NCI-H460 (cell line): Measurements from ENCODE around the gene PAQR5. TPM values are rescaled to one million over a fixed set of nuclear protein-coding genes. Genes with fewer than 3 reads are reported as not detected.
A peak's percentile ranks its signal among the peaks of the same experiment; 100 is the strongest.
"Not testable (repeated sequence)": the region's sequence is repeated elsewhere in the genome, so short reads cannot be mapped to it uniquely, and the experiment has no call there.

Source experiments
- DNase-seq: peaks from one replicate; pipeline ENCODE4 v3.0.0-alpha.2; 2016; ENCODE audit warnings: low read depth; ENCODE audit errors: extremely low read depth
- polyA plus RNA-seq: library from polyadenylated mRNA; depleted of rRNA; stranded (reverse); fragments of >200 nt; gene quantifications from 2 replicates; pipeline ENCODE4 v1.2.3, GENCODE V29; 2014; cell fraction: nucleus; rRNA removed
- total RNA-seq: library from RNA; depleted of rRNA; stranded (reverse); fragments of >200 nt; shearing (Covaris generic); gene quantifications from 2 replicates; pipeline ENCODE4 v1.2.3, GENCODE V29; 2014; rRNA removed

The PAQR5 gene, protein sequence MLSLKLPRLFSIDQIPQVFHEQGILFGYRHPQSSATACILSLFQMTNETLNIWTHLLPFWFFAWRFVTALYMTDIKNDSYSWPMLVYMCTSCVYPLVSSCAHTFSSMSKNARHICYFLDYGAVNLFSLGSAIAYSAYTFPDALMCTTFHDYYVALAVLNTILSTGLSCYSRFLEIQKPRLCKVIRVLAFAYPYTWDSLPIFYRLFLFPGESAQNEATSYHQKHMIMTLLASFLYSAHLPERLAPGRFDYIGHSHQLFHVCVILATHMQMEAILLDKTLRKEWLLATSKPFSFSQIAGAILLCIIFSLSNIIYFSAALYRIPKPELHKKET
- total RNA-seq = 6.3 and 8.8 TPM in 2 replicates
- 1.1 and 2.4 TPM in 2 replicates for polyA plus RNA-seq

DNA sequence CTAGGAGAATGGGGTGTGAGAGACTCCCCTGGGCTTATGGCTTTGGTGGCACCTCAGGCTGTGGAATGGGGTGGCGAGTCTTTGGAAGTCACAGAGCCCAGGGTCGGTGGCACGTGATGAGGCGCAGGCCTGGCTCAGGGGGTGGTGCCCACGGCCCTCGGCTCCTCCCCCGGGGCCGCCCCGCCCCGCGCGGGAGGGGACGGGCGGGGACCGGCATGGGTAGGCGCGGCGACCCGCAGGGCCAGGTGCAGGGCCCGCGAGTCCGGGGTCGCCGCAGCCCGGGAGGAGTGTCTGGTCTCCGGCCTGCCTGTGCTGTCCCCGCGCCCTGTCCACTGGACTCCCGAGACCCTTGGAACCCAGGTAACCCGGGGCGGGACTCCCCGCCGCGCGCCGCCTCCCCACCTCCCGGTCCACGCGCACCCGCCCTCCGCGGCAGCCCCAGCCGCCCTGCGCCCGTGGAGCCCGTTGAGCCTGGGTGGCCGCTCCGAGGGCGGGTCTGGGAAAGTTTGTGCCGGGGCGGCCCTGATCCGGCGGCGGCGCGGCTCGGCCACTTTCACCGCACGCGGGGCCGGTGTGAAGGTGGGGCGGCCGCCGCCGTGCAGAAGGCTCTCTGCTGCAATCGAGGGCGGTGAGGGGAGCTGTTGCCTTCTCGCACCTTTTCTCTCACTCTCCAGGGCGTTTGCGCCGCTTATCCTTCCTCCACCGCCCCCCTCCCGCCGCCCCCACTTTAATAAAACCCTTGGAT, at the start of gene PAQR5:
Gene PAQR5 (plus strand): TSS at position 216 of the 745 bp plus-strand sequence. CDS start 61,169 bp downstream, outside the sequence.
- DNase-seq = no peak

DNA sequence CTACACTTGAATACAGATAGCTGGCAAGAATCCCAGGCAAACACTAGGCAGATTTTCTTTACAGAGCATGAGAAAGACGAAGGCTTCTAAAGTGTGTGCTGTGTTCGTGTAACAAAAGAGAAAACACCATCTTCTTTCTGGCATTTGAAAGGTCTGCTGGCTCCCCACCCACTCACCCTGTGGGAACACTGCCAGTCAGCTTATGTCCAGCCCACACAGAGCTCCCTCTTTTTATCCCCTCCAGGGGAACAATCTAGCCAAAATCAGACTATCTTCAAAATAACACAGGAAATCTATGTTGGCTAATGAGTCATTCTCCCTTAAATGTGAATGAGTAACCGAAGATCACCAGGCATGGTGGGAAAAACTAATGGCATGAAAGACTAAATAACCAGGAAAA, 45.6 kb upstream of the PAQR5 start:
- DNase-seq = peak; percentile 58

DNA sequence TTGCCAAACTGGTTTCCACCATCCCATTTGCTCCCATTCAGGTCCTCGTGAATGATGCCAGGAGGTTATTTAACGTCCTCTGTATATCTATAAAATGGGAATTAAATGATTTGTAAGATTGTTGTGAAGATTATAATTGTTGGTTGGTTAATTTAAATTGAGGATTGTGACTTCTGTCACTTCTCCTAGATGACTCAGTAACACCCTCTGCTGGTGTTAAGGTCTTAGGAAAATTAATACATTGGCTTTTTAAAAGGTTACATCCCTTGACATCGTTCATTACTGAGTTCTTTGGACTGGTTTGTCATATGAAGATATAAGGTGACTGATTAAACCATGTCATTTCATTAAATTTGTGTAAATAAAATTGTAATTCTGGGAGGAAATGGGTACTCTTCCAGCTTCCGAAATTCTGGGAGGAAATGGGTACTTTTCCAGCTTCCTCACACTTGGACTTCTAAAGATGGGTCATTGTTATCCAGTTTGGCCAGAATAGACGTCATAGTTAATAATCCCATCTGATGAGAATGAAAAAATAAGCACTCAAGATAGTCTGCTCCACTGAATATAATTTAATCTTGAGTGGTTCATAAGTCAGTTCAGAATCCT, 33.3 kb upstream of the PAQR5 start:
- DNase-seq = peak; percentile 46

DNA sequence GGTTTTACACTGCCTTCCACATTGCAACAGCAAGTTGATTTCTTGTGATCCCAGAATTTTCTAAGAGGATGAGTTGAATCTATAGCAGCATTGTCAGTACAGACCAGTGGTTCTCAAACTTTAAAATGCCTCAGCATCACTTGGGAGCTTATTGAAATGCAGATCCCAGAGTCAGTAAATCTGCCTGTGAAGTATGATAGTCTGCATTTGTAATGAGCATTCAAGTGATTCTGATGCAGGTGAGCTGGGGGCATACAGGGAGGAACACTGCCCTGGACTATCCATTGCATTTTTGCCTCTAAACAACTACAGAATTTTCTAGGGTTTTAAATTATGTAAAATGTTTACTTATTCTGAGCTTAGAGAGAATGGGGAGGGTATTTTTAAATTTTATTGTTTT, 27.5 kb upstream of the PAQR5 start:
- no peak for DNase-seq

DNA sequence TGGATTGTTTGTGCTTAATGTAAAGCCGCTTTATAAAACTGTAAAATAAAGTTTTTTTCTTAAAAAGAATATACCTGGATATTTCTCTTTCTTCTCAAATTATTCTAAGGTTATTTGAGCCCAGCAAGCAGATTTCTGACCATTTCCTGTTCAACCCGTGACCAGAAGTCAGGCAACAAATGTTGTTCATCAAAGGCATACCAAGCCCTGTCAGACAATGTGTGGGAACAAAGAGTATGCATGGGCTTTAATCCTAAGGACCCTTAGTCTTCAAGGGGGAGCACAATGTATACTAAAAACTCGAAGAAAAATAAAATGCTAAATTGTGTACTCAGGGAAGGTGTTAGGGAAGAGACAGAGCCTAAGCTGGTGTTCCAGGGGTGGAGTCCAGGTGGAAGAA, 26.6 kb upstream of the PAQR5 start:
- DNase-seq = no peak

DNA sequence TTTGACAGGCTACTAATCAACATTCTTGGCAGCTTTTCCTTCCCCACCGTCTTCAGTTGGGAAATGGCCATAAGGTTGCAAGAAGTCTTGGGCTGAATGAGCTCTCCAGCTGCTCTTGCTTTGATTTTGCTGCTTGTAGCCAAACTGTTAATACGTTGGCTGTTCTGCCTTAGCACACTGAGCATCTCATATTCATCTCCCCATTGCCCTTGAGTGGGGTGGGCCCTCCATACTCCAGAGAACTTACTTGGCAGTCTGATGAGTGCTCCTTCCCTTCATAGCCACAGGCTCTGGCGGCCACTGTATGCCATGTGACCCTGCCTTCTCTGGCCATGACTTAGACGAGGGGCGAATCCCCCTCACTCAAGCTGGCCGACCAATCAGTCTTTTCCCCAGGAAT, 25.8 kb upstream of the PAQR5 start:
- no peak for DNase-seq

DNA sequence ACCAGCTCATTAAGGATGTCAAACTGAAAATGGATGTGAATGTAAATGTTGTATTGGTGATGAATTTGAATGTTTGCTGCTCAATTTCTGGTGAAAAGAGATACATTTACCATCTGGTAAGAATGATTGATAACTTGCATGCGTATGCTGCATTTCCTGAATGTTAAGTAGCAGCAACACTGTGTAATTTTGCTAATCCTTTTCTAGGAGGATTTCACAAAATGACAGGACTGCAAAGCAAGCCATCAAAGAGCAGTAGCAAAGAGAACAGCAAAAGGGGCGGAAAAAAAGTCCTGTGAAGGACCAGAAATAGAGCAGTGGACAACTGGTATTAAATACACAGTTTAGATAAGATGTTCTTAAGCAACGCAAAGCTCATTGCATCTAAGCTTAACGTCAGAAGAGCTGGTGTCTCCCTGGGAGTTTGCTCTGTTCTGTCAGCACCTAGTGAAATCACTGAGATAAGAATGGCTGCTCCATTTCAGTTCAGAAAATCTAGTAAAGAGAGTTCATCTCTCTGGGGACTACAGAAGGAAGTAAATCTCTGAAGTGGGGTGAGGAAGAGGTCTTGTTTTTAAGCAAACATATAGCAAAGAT, 23.5 kb upstream of the PAQR5 start:
- DNase-seq = no peak

DNA sequence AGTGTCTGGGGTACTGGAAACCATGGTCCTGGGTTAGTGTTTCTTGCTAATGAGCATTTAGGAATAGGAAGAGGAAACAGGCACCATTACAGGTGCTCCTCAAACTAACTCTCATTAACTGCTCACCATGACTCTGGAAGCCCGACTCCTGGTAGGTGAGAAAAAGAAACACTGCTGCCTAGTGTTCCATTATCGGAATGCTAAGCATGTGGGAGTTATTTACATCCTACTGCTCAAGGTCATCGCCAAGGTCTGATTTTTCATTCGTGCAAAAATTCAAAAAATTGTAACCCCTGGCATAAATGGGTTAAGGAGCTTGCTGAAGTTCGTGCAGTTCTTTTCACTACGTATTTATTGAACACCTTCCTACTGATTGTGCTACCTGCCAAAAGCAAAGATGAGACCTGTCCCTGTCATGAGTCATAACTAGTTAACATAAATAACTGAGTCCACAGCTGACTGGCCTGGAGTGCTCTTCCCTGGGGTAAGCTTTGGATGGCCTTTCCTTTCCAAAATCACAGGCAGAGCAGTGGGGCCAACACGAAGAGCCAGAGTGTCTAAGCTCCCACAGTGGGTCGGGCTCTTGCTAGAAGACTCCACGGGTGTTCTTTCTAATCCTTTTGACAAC, 22.7 kb upstream of the PAQR5 start:
- DNase-seq = no peak

DNA sequence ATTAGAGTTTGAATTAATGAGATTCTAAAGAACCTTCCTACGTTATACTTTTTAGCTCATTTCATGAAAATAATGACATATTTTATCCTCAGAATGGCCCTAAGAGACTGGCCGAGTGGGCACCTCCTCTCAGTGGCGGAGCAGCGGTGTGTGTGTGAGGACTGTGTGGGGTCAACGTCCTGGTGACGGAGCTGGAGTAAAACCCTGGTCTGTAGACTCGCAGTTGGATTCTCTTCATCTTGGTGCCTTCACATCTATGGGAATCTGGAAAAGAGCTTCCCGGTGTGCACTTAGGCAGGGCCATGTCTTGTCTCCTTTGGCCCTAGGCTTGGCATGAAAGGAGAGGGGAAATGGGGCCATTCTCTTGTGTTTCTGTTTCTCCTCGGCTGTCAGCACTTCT, 21.4 kb upstream of the PAQR5 start:
- DNase-seq = no peak

DNA sequence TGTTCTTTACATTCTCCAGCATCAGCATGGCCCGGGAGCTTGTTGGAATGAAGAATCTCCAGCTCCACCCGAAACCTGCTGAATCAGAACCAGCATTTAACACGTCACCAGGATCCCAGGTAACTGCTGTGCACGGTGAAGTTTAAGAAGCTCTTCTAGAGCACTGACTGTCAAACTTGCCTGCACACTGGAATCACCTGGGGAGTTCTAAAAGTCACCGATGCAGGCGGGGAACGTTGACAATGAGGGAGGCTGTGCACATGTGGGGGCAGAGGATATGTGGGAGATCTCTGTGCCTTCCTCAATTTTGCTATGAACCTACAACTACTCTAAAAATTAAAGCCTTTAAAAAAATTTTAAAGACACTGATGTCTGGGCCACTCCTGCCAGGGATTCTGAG, 19.1 kb upstream of the PAQR5 start:
- no peak for DNase-seq

DNA sequence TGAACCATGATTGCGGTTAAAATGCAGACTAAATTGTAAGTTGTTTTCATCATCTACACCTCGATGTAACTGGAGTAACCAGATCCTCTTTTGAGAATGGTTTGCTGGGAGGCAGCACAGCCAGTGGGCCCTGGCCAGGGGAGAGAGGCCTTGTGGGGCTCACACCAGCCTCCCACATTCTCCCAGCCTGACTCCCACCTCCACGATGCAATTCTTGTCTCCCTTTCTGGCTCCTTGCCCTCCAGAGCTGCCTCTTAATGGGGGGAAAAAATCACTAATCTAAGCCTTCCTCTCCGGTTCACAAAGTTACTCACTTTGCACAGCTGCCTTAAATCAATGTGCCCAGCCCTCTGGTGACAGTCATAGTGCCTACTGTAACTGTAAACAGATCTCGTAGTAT, 17.9 kb upstream of the PAQR5 start:
- no peak for DNase-seq

DNA sequence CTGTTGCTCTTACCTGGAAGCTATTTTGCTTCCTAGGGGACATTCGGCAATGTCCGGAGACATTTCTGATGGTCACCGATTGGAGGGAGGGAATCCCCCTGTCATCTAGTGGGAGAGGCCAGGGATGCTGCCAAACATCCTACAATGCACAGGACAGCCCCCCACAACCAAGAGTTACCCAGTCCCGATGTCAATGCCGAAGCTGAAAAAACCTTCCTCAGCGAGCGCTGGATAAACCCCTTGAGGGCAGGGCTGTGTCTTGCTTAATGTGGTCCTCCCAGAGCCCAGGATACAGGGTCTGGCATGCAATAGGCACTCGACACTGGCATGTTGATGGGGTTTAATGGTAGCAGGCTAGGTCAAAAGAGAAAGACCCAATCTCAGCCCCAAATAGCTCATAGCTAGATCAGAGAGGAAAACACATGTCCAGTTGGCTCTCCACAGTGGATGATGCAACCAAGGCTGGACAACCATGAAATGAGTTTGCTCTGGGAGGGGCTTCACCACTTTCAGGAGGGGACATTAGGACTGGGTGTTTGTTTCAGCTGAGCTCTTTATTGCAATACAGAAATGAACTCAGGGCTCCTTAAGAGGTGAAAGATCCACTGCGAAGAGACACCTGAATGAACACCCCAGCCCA, 16.5 kb upstream of the PAQR5 start:
- no peak for DNase-seq

DNA sequence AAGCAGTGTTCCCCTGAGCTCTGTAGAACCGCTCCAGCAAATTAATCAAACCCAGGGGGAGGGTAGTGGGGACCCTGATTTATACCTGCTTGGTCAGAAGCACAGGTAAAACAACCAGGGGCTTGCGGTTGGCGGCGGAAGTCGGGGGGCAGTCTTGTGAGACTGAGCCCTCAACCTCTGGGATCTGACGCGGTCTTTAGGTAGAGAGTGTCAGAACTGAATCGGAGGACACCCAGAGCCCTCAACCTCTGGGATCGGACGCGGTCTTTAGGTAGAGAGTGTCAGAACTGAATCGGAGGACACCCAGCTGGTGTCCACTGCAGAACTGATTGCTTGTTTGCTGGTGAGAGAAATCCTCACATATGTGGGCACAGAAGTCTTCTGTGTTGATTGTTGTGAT, 12.9 kb upstream of the PAQR5 start:
- DNase-seq = no peak

DNA sequence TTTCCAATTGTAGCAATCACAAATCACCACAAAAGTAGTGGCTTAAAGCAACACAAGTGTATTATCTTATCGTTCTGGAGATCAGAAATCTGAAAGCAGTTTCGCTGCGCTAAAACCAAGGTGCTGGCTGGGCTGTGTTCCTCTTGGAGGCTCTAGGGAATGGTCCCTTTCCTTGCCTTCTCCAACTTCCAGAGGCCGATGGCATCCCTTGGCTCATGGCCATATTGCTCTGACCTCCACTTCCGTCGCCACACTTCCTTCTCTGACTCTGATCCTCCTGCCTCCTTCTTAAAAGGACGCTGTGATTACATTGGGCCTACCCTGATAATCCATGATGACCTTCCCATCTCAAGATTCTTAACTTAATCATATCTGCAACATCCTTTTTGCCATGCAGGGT, 10.7 kb upstream of the PAQR5 start:
- no peak for DNase-seq

DNA sequence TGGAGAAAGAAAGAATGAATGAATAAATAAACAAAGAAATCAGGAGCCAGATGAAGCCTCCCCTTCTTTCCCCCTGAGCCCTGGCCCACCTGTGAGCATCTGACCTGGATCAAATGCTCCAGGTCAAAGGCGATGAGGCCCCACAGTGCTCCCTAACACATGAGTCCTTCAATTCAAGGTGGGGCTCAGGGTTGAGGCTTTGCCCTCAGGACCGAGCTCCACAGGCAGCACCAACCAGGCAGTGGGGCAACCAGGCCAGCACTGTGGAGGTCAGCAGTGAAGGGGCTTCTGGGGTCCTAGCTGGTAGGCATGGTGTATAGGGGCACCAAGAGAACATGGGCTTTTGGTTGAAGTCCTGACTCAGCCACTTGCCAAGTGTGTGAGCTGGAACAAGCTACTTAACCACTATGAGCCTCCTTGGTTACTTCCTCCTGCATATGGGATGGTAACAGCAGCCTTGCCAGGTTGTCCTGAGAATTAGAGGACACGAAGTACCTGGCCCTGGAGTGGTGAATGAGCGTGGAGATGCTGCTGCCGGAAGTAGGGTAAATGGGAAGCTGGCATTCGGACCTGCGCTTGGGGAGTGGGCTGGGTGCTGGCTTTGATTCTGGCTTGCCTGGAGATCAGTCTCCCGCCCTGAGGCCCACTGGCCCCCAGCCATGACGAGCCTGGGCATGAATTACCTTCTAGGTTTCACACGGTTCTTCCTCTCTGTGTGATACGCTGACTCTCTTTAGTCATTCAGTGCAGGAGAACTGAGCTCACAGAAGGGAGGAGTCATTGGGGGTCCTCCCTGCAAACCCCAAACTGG, 10.0 kb upstream of the PAQR5 start:
- DNase-seq = no peak

DNA sequence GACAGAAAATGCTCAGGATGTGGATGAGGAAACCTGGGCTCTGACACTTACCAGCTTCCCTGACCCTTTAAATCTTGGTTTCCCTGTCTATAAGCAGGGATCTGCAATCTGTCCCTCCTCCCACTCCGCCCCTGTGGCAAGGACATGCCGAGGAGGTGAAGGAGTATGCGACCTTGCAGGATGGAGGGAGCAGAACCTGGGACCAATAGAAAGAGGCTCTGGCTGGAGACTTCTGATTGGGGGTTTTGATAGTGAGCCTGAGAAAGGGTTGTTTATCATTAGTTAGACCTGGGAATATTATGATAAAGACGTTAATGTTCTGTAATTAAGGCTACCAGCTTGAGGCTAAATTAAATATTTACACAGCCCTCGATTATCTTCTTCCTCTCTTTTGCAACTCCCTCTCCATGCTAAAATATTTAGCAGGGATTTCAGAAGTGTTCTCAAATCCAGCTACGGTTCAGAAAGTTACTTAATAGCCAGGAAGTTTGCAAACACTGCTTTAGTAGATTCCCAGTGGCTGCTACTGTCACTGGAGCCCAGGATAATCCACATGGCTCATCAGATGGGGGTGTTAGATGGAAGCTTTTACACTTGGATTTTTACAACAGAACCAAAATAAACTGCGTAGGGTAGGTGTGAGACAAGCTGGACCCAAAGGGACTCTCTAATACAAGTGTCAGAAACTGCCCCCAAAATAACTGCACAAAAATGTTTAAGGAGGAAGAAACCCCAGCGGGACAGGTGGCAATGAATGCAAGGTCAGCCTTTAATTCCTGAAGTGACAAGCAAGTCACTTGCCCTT, 9.2 kb upstream of the PAQR5 start:
- peak; percentile 38 for DNase-seq

DNA sequence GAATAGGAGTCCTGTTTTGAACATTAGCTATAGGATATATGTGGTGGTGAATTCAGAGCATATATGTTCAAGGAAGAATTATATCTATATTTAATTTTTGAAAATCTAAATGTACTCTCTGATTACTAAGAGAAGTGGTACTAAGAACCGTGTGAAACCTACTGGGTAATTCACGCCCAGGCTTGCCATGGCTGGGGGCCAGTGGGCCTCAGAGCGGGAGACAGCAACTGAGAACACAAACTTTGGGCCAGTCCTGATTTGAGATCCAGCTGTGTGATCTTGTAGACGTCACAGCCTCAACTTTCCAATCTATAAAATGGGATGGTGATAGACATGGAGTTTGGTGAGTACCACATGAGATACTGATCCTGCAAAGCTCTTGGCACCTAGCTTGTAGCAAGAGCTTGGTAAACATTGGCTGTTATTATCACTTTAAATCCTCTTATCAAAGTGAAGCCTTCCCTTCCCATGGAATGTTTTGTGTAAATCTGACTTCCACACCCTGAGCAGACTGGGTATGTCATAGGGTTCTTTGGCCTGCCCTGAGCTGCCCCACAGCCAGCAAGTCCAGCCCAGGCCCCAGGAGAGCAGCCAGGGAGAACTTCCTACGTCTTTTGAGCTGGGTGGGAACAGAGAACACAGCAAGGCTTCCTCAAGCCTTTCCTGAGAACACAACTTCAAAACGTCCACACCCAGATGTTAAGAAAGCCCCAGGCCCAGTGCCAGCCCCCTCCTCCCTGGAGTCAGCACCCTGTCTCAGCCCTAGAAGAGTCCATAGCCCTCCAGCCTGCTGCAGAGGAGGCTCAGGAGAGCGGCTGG, 8.2 kb upstream of the PAQR5 start:
- DNase-seq = peak; percentile 39

DNA sequence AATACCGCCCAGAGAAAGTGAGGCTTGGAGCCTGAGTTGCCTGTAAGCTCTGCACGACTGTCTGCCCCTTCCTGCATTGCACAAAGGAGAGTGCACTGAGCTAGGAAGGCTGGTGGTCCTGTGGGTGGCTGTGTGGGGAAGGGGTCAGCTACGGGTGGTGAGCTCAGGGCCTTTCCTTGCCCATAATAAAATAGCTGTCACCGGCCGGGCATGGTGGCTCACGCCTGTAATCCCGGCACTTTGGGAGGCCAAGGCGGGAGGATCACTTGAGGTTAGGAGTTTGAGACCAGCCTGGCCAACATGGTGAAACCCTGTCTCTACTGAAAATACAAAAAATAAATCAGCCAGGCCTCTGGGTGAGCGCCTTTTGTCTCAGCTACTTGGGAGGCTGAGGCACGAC, 7.1 kb upstream of the PAQR5 start:
- DNase-seq = not testable (repeated sequence)
